ENCODE results near the gene MEGF6. TPM values are rescaled to one million over a fixed set of nuclear protein-coding genes. Genes with fewer than 3 reads are reported as not detected.

The MEGF6 gene
- total and polyA plus RNA-seq, 2 donors (not counting 3 experiments of a cell fraction or from before 2014, with no cell fraction given) = 22.5 to 63.7 TPM

- no TSS peak for BruUV-seq (replicated peaks)
- TF ChIP-seq CTCF (IDR thresholded peaks at IDR 0.05; ENCODE audit: extremely low read depth in 1 of 2, insufficient read depth in 1 of 2, low read depth in 1 of 2, low read length in 2 of 2) (no peak), POLR2A (IDR thresholded peaks at IDR 0.05; ENCODE audit: low read depth, low read length) (no peak), MYC (IDR thresholded peaks at IDR 0.05; ENCODE audit: low read depth, low read length) (no peak), FOS (IDR thresholded peaks at IDR 0.05; ENCODE audit: borderline replicate concordance, insufficient read depth, low read length) (no peak), EZH2 (IDR thresholded peaks at IDR 0.05; ENCODE audit: borderline replicate concordance, low read depth, low read length, severe bottlenecking) (no peak)
- no peak overlapping the region for H2AFZ ChIP-seq (ENCODE audit: low read depth, low read length)
- H3K79me2 ChIP-seq (ENCODE audit: control insufficient read depth, insufficient read depth, low read length) = no peaks in the 10 kb centered on the region
- intact Hi-C loops (cut with micrococcal nuclease) = no loop called here
- no peak overlapping the region for H3K9ac ChIP-seq (replicated peaks; ENCODE audit: extremely low read depth, insufficient read depth, low read length)
- no peaks in the 10 kb centered on the region for H3K27me3 ChIP-seq (ENCODE audit: control insufficient read depth in 2 of 2, insufficient read depth in 2 of 2, low read length in 2 of 2)
- H3K27ac ChIP-seq (ENCODE audit: insufficient read depth, low read depth, low read length) = no peak overlapping the region
- no peaks in the 10 kb centered on the region for H3K9me1 ChIP-seq (replicated peaks; ENCODE audit: control insufficient read depth, extremely low read depth, insufficient read depth, low read length)
- H4K20me1 ChIP-seq (replicated peaks; ENCODE audit: control insufficient read depth, extremely low read depth, insufficient read depth, low read length) = no peaks in the 10 kb centered on the region
- H3K36me3 ChIP-seq (ENCODE audit: control insufficient read depth in 2 of 2, extremely low read depth in 1 of 2, insufficient read depth in 2 of 2, low read length in 2 of 2) = no peaks in the 10 kb centered on the region
- no peak overlapping the region for H3K4me2 ChIP-seq (ENCODE audit: insufficient read depth, low read length)
- no peaks in the 10 kb centered on the region for H3K9me3 ChIP-seq (replicated peaks; ENCODE audit: control insufficient read depth, insufficient read depth, low read length)
- FAIRE-seq (no peak), DNase-seq (ENCODE audit: low read depth, low spot score) (no peak)
- no peak overlapping the region for H3K4me3 ChIP-seq (replicated peaks in 1 of 3; ENCODE audit: insufficient read depth in 1 of 3, low read depth in 1 of 3, low read length in 3 of 3)
- dilution Hi-C loops (cut with MboI; ENCODE audit: extremely low pct_ligation_motif_present, low sequenced_read_pairs) = no loop called here
- peaks cover 4% of the 10 kb centered on the region for H3K4me1 ChIP-seq (ENCODE audit: control insufficient read depth, extremely low read depth, insufficient read depth, low read length)
- ChIA-PET POLR2A (no interaction called here), CTCF (interaction anchor here (2.3 kb wide), 1 partner anchor 13 kb away, joined by 8 read pairs; no protein-coding TSS in a partner anchor)
Observed at GRCh38 chr1:3466366-3467075, 144.8 kb downstream of the MEGF6 start.

- DNase-seq (ENCODE audit: low read depth, low spot score) = no peak
- POLR2A ChIA-PET = no interaction called here
- no peak for TF ChIP-seq POLR2A (IDR thresholded peaks at IDR 0.05; ENCODE audit: low read depth, low read length)
- no peak for TF ChIP-seq FOS (IDR thresholded peaks at IDR 0.05; ENCODE audit: borderline replicate concordance, insufficient read depth, low read length)
- no peak for TF ChIP-seq MYC (IDR thresholded peaks at IDR 0.05; ENCODE audit: low read depth, low read length)
- no peak for TF ChIP-seq GATA2 (IDR thresholded peaks at IDR 0.05; ENCODE audit: insufficient read depth, insufficient read length, low read depth, low read length)
- no peak for TF ChIP-seq POLR2AphosphoS5 (IDR thresholded peaks at IDR 0.05; ENCODE audit: insufficient read depth, low read depth, low read length)
- no peak for TF ChIP-seq JUN (IDR thresholded peaks at IDR 0.05; ENCODE audit: borderline replicate concordance, insufficient read depth, insufficient read length, low read depth)
- no peak for TF ChIP-seq MAX (IDR thresholded peaks at IDR 0.05; ENCODE audit: insufficient read depth, insufficient read length)
- no peak for TF ChIP-seq CTCF (IDR thresholded peaks at IDR 0.05; ENCODE audit: extremely low read depth in 1 of 2, insufficient read depth in 1 of 2, low read depth in 1 of 2, low read length in 2 of 2)
- TF ChIP-seq EZH2 (IDR thresholded peaks at IDR 0.05; ENCODE audit: borderline replicate concordance, low read depth, low read length, severe bottlenecking) = no peak
- H3K27ac ChIP-seq (ENCODE audit: insufficient read depth, low read depth, low read length) = no peak overlapping the region
- no peak overlapping the region for H3K4me3 ChIP-seq (replicated peaks in 1 of 3; ENCODE audit: insufficient read depth in 1 of 3, low read depth in 1 of 3, low read length in 3 of 3)
- FAIRE-seq = no peak
- intact Hi-C loops (cut with micrococcal nuclease) (no loop called here), dilution Hi-C loops (cut with MboI; ENCODE audit: extremely low pct_ligation_motif_present, low sequenced_read_pairs) (no loop called here)
- no peak overlapping the region for H3K9ac ChIP-seq (replicated peaks; ENCODE audit: extremely low read depth, insufficient read depth, low read length)
- H3K9me1 ChIP-seq (replicated peaks; ENCODE audit: control insufficient read depth, extremely low read depth, insufficient read depth, low read length) = no peaks in the 10 kb centered on the region
- H3K9me3 ChIP-seq (replicated peaks; ENCODE audit: control insufficient read depth, insufficient read depth, low read length) = no peaks in the 10 kb centered on the region
- H3K79me2 ChIP-seq (ENCODE audit: control insufficient read depth, insufficient read depth, low read length) = no peaks in the 10 kb centered on the region
- H3K36me3 ChIP-seq (ENCODE audit: control insufficient read depth in 2 of 2, extremely low read depth in 1 of 2, insufficient read depth in 2 of 2, low read length in 2 of 2) = no peaks in the 10 kb centered on the region
- CTCF ChIA-PET = interaction anchor here (2.3 kb wide), 1 partner anchor 13 kb away, joined by 8 read pairs; no protein-coding TSS in a partner anchor
- H4K20me1 ChIP-seq (replicated peaks; ENCODE audit: control insufficient read depth, extremely low read depth, insufficient read depth, low read length) = no peaks in the 10 kb centered on the region
- BruUV-seq (replicated peaks) = no TSS peak
- H3K4me1 ChIP-seq (ENCODE audit: control insufficient read depth, extremely low read depth, insufficient read depth, low read length) = peaks cover under 1% of the 10 kb centered on the region
- H3K4me2 ChIP-seq (ENCODE audit: insufficient read depth, low read length) = no peak overlapping the region
- H2AFZ ChIP-seq (ENCODE audit: low read depth, low read length) = no peak overlapping the region
- no peaks in the 10 kb centered on the region for H3K27me3 ChIP-seq (ENCODE audit: control insufficient read depth in 2 of 2, insufficient read depth in 2 of 2, low read length in 2 of 2)
Observed at GRCh38 chr1:3465935-3466321, 145.4 kb downstream of the MEGF6 start.

Measured in endothelial cell of umbilical vein (primary cell).